GM12891 (cell line): ENCODE measurements around the gene ANKS1B.

Source experiments
- DNase-seq: peaks from one replicate; pipeline ENCODE4 v3.0.0; 2011; ENCODE audit warnings: low spot score; ENCODE audit not compliant: insufficient read length
- FAIRE-seq: peaks from 2 replicates; lab custom pipeline; 2011; peaks lifted over from hg19 to GRCh38; lab: Jason Lieb, UNC
- PAX5 ChIP-seq: IDR thresholded peaks from 2 replicates; pipeline ENCODE4 v1.6.1; 2011; ENCODE audit warnings: low read length, moderate library complexity, mild to moderate bottlenecking; ENCODE audit not compliant: insufficient read depth, severe bottlenecking
- POLR2A ChIP-seq: IDR thresholded peaks from 2 replicates; pipeline ENCODE4 v1.6.1; 2011; ENCODE audit warnings: low read depth, low read length, control low read depth
- POLR2AphosphoS5 ChIP-seq: IDR thresholded peaks from 2 replicates; pipeline ENCODE4 v1.6.1; 2011; ENCODE audit warnings: low read depth, low read length, control low read depth
- POU2F2 ChIP-seq: IDR thresholded peaks from 2 replicates; pipeline ENCODE4 v1.6.1; 2011; ENCODE audit warnings: low read depth, mild to moderate bottlenecking, control low read depth, low read length, moderate library complexity
- SPI1 ChIP-seq: IDR thresholded peaks from 2 replicates; pipeline ENCODE4 v1.6.1; 2011; ENCODE audit warnings: low read depth, low read length, control low read depth
- TAF1 ChIP-seq: IDR thresholded peaks from 2 replicates; pipeline ENCODE4 v1.6.1; 2011; ENCODE audit warnings: low read depth, low read length, control low read depth

Gene ANKS1B

DNA sequence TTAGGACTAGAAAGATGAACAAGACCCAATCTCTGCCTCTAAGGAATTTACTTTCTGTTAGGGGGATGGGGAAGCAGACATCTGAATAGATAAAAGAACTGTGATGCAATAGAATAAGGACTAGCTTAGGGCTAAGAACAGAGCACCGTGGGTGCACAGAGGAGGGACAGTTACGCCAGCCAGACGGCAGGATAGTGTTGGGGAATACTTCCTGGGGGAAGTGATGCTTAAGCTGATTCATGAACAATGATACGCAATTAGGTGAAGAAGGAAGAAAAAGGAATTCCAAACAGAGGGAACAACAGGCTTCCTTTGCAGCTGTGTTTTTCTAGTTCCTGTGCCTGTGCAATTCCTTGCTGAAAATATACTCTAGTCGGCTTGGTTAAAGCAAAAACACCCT is 838.6 kb downstream of the ANKS1B start:
- no peak for FAIRE-seq
- DNase-seq: no peak
- no peak for TF ChIP-seq SPI1
- TF ChIP-seq POLR2A: no peak
- TF ChIP-seq POLR2AphosphoS5: no peak
- no peak for TF ChIP-seq PAX5

- DNase-seq (no peak), FAIRE-seq (no peak)
- TF ChIP-seq POLR2AphosphoS5 (no peak), POLR2A (no peak), PAX5 (no peak), POU2F2 (no peak), SPI1 (no peak), TAF1 (no peak)
These were observed 842.1 kb downstream of the ANKS1B start for GRCh38 chr12:99142651-99143050.

DNA sequence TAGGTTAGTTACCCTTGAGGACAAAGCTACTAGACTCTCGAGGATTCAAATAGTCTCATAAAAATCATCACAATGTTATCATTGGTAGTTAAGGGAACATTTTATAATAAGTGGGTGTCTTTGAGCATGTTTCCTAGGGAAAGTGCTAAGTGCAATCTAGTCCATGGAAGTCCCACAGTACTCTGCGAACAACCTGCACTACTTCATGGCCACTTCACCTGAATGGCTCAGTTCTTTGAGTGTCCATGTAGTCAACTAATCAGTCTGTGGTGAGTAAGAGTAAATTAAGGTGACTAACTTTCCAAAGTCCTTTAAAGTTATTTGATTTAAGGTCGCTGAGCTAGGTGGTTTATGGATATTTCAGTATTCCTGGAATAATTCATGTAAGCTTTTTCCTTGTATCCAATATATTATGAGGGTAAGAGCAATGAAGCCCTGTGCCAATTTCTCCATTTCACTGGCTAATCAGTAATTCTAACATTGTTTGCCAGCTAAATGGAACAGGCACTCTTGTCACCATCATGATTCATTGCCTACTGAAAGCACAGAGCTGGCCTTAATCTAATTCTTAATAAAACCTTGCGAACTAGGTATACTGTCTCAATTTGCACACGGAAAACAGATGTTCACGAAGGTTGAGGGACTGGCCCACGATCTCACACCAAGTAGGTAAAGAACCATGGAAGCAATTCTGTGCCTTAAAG is 844.6 kb downstream of the ANKS1B start:
- FAIRE-seq (no peak), DNase-seq (no peak)
- TF ChIP-seq POLR2AphosphoS5 (no peak), POLR2A (no peak), POU2F2 (no peak), TAF1 (no peak), PAX5 (no peak), SPI1 (no peak)

GRCh38 chr12:99138393-99138792 is 846.3 kb downstream of the ANKS1B start:
- FAIRE-seq: no peak
- no peak for DNase-seq
- TF ChIP-seq POLR2AphosphoS5: no peak
- no peak for TF ChIP-seq SPI1
- no peak for TF ChIP-seq TAF1
- no peak for TF ChIP-seq POLR2A
- no peak for TF ChIP-seq PAX5
- no peak for TF ChIP-seq POU2F2

GRCh38 chr12:99137124-99137855 is 847.4 kb downstream of the ANKS1B start:
- TF ChIP-seq TAF1 (no peak), POU2F2 (no peak), PAX5 (no peak), SPI1 (no peak)
- DNase-seq (no peak), FAIRE-seq (no peak)

- FAIRE-seq (no peak), DNase-seq (no peak)
- TF ChIP-seq PAX5 (no peak), TAF1 (no peak), POLR2A (no peak), POU2F2 (no peak), SPI1 (no peak), POLR2AphosphoS5 (no peak)
These were observed 848.2 kb downstream of the ANKS1B start for GRCh38 chr12:99136516-99136915.

GRCh38 chr12:99135376-99135775 is 849.4 kb downstream of the ANKS1B start:
- FAIRE-seq: no peak
- TF ChIP-seq POLR2AphosphoS5 (no peak), SPI1 (no peak), POLR2A (no peak), TAF1 (no peak), POU2F2 (no peak)
- no peak for DNase-seq

DNA sequence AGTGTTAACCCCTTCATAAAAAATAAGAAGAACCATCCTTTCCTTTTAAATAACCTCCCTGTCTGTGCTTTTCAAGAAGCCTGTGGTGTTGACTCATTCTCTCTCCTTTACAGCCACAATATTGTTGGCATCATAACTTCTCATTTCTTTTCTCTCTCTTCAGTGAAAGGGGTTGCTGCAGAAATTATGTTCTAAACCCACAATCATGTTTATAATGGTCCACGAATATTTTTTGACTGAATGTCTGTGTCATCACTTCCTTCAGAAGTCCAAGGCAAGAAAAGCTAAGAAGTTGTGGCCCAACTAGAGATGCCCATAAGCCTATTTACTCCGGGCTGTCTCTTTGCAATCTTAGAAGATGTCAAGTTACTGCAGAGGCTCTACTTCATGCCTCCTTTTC is 851.3 kb downstream of the ANKS1B start:
- DNase-seq (no peak), FAIRE-seq (no peak)
- TF ChIP-seq SPI1 (no peak), PAX5 (no peak), TAF1 (no peak), POLR2AphosphoS5 (no peak)

GRCh38 chr12:99131751-99132199 is 853.0 kb downstream of the ANKS1B start:
- DNase-seq (no peak), FAIRE-seq (no peak)
- TF ChIP-seq POLR2AphosphoS5 (no peak), TAF1 (no peak), POU2F2 (no peak), POLR2A (no peak)
